HFFc6 (cell line): Measurements from ENCODE around the gene CPED1. TPM values are rescaled to one million over a fixed set of nuclear protein-coding genes. Genes with fewer than 3 reads are reported as not detected.

Experiments used
- DNase-seq: peaks from one replicate; pipeline ENCODE4 v3.0.0-alpha.2; 2018
- H3K27ac Mint-ChIP-seq: 2 replicates; pipeline ENCODE4 v1.8.0; 2020; ENCODE audit warnings: mild to moderate bottlenecking, mixed read lengths
- H3K27me3 Mint-ChIP-seq: 2 replicates; pipeline ENCODE4 v1.8.0; 2021; ENCODE audit warnings: mild to moderate bottlenecking, moderate library complexity, mixed read lengths; ENCODE audit not compliant: insufficient read depth
- H3K36me3 Mint-ChIP-seq: 2 replicates; pipeline ENCODE4 v1.8.0; 2021; ENCODE audit warnings: low read depth, mixed read lengths
- H3K4me1 Mint-ChIP-seq: 2 replicates; pipeline ENCODE4 v1.8.0; 2020; ENCODE audit warnings: low read depth, mixed read lengths
- H3K4me3 Mint-ChIP-seq: 2 replicates; pipeline ENCODE4 v1.8.0; 2020; ENCODE audit warnings: mild to moderate bottlenecking, moderate library complexity, mixed read lengths
- H3K9me3 Mint-ChIP-seq: 2 replicates; pipeline ENCODE4 v1.8.0; 2020; ENCODE audit warnings: mild to moderate bottlenecking, mixed read lengths
- total RNA-seq, 6 experiments: library from RNA; stranded (reverse); fragmentation: NEBNext Ultra II Directional; extraction: Animal tissue kit (Norgen Biotek cat#: 25700); gene quantifications; 2 replicates in 1 of 6; 3 replicates in 5 of 6; pipeline ENCODE4 v1.2.3, GENCODE V29; 2021
- TF ChIP-seq, protein P1 (sequence below): fragments of 200-600 bp; sonication (generic); IDR thresholded peaks from 2 replicates; pipeline ENCODE4 v1.5.0; 2021; ENCODE audit warnings: antibody characterized with exemption, mild to moderate bottlenecking

CPED1 gene
- total RNA-seq, 6 experiments from 2014 or later = 85.0 to 112 (median 95.9) TPM

DNA sequence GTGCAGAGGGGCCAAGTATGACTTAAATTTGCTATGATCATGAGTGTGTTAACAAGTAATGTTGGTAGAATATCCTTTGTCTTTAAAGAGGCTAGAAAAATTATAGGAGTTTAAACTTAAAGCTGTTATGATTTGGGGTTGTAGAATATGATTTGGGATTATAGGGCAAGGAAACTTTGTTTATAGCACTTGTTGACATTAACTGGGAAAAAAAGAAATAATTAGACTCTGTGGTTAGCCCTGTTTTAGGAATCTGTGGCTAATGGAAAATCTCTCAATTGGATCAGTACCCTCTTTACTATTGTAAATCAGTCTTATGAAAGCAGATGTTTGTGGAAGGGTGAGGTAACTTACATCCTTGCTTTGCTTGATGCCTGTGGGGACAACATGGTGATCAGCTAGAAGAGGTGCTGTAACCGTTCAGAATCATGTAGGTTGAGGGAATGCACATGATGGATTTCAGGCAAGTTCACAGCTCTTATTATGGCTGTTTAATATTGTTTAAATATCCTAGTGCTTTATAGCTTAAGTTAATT, 26.8 kb upstream of the CPED1 start:
- Mint-ChIP-seq H3K9me3 (no peaks in the 10 kb centered on the region), H3K27me3 (no peaks in the 10 kb centered on the region), H3K27ac (no peak overlapping the region), H3K4me1 (peaks cover 15% of the 10 kb centered on the region; the same call in 1 of the 2 replicates), H3K36me3 (peaks cover 11% of the 10 kb centered on the region), H3K4me3 (no peak overlapping the region)
- no peak for DNase-seq
- TF ChIP-seq, protein P1, sequence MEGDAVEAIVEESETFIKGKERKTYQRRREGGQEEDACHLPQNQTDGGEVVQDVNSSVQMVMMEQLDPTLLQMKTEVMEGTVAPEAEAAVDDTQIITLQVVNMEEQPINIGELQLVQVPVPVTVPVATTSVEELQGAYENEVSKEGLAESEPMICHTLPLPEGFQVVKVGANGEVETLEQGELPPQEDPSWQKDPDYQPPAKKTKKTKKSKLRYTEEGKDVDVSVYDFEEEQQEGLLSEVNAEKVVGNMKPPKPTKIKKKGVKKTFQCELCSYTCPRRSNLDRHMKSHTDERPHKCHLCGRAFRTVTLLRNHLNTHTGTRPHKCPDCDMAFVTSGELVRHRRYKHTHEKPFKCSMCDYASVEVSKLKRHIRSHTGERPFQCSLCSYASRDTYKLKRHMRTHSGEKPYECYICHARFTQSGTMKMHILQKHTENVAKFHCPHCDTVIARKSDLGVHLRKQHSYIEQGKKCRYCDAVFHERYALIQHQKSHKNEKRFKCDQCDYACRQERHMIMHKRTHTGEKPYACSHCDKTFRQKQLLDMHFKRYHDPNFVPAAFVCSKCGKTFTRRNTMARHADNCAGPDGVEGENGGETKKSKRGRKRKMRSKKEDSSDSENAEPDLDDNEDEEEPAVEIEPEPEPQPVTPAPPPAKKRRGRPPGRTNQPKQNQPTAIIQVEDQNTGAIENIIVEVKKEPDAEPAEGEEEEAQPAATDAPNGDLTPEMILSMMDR = no peak

DNA sequence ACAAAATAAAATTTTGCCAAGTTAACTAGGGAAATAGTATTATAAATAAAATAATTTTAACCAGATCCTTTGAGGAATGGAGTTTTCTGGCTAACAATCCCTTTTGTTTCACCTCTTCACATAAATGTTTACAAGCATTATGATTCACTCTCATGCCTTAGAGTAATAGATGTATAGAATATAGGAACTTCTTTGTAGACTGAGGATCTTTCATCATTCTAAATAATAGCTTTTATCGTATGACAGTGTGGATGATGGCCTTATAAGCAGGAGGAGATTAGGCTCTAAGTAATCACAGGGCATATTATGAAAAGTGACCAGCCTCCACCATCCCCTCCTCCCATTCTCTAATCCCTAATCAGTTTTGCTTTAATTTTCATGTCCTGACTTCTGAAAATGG, 24.4 kb upstream of the CPED1 start:
- TF ChIP-seq, protein P1 = no peak
- Mint-ChIP-seq H3K4me1 (peaks cover 15% of the 10 kb centered on the region; the same call in 1 of the 2 replicates), H3K27ac (no peak overlapping the region), H3K27me3 (no peaks in the 10 kb centered on the region), H3K36me3 (peaks cover 8% of the 10 kb centered on the region), H3K4me3 (no peak overlapping the region), H3K9me3 (no peaks in the 10 kb centered on the region)
- DNase-seq = no peak

DNA sequence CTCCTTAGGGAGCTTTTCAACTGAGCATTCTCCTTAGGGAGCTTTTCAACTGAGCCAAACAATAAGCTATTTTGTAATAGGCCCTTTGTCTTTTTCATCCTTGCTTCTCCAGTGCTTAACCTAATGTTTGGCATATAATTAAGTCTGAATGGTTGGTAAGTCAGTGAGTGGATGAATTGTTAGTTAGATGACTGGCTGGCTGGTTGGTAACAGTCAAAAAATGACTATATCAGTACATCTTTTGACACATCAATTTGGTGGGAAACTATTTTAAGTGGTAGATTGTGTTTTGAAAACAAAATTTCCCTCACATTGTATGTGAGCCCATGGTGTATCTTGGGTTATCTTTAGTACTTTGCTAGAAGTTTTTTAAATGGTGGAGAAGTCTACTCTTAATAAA, 21.6 kb upstream of the CPED1 start:
- peaks cover 2% of the 10 kb centered on the region; the same call in 1 of the 2 replicates for H3K4me1 Mint-ChIP-seq
- no peak overlapping the region for H3K27ac Mint-ChIP-seq
- H3K4me3 Mint-ChIP-seq = no peak overlapping the region
- TF ChIP-seq, protein P1 = no peak
- H3K9me3 Mint-ChIP-seq = no peaks in the 10 kb centered on the region
- peaks cover 15% of the 10 kb centered on the region for H3K36me3 Mint-ChIP-seq
- DNase-seq = no peak
- no peaks in the 10 kb centered on the region for H3K27me3 Mint-ChIP-seq

DNA sequence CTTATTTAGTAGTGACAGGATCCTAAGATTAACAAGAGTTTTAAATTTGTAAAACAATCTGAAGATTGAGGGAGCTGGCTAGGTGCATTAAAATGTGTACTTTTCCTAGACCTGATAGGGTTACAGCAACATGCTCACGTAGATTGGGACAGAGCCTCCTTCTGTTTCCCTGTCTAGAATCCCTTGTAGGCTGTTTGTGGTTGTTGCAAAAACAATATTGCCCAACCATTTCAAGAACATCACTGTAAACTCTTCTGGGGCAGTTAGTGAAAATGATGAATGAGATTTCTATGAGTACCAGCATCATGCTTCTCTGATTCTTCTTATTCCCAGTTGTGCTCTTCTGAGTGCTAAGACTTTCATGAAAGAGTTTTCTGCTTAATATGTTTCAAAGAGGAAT, 14.7 kb upstream of the CPED1 start:
- no peaks in the 10 kb centered on the region for H3K4me1 Mint-ChIP-seq
- no peak overlapping the region for H3K27ac Mint-ChIP-seq
- no peaks in the 10 kb centered on the region for H3K27me3 Mint-ChIP-seq
- TF ChIP-seq, protein P1 = no peak
- H3K36me3 Mint-ChIP-seq = peaks cover 16% of the 10 kb centered on the region
- no peak for DNase-seq
- no peaks in the 10 kb centered on the region for H3K9me3 Mint-ChIP-seq
- no peak overlapping the region for H3K4me3 Mint-ChIP-seq

DNA sequence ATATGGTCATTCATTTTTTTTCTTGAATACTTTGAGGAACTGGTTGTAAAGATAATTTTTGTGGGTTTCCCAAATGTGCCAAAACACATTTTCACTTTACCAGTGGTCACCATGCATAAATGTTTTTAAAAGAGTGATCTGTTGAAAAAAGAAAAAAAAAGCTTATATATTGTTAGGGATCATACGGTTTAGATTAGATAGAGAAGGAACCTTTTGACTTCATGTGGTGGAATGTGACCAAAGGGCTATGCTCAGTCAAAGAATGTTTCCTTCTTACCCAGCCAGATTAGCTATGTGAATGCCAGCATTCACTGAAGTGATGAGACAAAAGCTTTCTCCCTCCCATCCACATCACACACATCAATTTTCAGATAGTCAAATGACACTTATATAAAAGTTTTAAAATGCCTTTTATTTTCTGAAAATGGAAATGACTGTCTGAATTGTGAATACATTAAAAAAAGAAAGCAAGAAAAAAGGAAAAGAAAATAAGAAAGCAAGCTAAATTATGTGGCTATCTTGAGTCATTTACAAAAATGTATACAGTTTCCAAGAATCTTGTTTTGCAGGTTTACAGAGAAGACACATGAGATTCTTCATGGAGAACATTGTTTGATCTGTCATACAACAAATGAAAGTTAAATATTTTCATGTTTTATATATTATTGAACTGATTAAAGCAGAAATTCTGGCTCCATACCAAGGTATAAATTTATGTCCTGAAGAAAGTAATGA, 8.6 kb upstream of the CPED1 start:
- TF ChIP-seq, protein P1 = no peak
- Mint-ChIP-seq H3K4me1 (peaks cover 41% of the 10 kb centered on the region), H3K9me3 (no peaks in the 10 kb centered on the region), H3K36me3 (no peaks in the 10 kb centered on the region), H3K27me3 (no peaks in the 10 kb centered on the region), H3K4me3 (peak overlapping the region; percentile 9; the same call in 1 of the 2 replicates), H3K27ac (peak overlapping the region; percentile 14; the same call in 1 of the 2 replicates)
- DNase-seq = no peak
